HPDE6-E6E7 (cell line): ENCODE results near the gene NBPF1.
"Not testable (repeated sequence)": the region's sequence is repeated elsewhere in the genome, so short reads cannot be mapped to it uniquely, and the experiment has no call there.

Source experiments
- DNase-seq: peaks from one replicate; pipeline ENCODE4 v3.0.0; 2011; ENCODE audit warnings: missing footprints; ENCODE audit errors: extremely low spot score

Gene NBPF1

DNA sequence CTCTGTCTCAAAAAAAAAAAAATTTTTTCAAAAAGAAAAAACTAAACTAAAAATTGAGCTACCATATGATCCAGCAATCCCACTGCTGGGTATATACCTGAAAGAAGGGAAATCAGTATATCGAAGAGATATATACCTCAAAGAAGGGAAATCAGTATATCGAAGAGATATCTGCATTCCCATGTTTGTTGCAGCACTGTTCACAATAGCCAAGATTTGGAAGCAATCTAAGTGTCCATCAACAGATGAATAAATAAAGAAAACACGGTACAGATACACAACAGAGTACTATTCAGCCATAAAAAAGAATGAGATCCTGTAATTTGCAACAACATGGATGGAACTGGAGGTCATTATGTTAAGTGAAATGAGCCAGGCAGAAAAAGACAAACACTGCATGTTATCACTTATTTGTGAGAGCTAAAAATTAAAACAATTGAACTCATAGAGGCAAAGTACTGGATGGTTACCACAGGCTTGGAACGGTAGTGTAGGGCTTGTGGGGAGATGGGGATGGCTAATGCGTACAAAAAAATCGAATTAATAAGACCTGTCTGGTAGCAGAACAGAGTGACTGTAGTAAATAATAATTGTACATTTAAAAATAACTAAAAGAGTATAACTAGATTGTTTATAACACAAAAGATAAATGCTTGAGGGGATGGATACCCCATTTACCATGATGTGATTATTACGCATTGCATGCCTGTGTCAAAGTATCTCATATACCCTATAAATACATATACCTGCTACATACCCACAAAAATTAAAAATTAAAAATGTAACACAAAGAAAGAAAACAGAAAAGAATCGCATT, 28.0 kb upstream of the NBPF1 start:
- not testable (repeated sequence) for DNase-seq

GRCh38 chr1:16639091-16640031, 26.0 kb upstream of the NBPF1 start:
- not testable (repeated sequence) for DNase-seq

DNA sequence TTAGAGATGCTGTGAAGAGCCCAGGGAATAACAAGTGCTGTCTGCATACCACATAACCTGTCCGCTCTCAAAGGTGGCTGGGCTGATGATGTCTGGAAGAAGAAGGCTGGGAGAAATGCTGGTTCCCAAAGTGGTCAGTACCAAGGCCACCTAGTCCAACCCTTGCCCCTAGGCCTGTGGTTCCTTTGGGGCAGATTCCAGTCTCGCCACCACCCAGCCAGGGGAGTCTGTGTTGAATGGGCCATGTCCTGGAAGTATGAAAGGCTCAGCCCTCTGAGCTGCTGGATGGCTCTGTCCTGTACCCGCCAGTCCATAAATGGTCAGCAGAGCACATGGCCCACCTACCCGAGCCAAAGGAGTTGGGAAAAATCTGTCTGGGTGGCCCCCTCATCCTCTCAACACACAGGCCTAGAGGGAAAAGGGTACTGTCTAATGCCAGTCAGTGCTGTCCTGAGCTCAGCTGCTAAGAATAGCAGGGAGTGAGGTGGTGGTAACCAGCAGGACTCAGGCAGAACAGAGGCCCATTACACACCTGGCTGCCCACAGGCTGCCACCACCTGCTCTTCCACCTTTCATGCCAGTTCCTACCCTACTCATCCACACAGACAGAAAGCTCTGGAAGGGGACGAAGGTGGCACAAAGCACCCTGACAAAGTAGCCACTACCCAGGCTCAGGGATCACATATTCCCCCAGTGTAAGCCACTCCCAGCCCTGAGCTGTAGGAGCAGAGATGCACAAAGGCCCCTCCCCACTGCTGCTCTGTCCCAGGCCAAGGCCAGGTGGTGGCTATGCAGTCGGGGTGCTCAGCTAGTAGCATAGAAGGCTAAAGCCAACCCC, 24.8 kb upstream of the NBPF1 start:
- not testable (repeated sequence) for DNase-seq

DNA sequence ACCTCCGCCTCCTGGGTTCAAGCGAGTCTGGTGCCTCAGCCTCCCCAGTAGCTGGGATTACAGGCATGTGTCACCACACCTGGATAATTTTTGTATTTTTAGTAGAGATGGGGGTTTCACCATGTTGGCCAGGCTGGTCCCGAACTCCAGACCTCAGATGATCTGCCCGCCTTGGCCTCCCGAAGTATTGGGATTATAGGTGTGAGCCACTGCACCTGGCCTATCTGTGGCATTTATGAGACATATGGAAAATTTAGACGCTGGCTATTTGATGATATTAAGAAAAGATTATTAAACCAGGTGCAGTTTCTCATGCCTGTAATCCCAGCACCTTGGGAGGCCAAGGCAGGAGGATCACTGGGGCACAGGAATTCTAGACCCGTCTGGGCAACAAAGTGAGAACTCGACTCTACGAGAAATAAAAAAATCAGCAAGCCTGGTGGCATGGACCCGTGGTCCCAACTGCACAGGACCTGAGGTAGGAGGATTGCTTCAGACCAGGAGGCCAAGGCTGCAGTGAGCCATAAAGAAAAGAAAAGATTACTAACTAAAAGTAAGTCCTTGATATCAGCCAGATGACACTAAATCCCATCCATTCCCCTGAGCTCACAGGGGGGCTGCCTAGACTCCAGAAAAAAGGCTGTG, 23.3 kb upstream of the NBPF1 start:
- DNase-seq = not testable (repeated sequence)

DNA sequence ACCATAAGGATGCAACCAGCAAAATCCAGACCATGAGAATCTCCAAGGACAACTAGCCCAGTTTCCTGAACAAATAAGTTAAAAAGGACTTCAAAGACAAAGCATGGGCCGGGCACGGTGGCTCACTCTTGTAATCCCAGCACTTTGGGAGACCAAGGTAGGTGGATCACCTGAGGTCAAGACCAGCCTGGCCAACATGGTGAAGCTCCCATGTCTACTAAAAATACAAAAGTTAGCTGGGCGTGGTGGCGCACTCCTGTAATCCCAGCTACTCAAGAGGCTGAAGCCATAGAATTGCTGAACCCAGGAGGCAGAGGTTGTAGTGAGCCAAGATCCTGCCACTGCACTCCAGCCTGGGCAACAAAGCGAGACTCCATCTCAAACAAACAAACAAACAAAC, 22.6 kb upstream of the NBPF1 start:
- DNase-seq = not testable (repeated sequence)

DNA sequence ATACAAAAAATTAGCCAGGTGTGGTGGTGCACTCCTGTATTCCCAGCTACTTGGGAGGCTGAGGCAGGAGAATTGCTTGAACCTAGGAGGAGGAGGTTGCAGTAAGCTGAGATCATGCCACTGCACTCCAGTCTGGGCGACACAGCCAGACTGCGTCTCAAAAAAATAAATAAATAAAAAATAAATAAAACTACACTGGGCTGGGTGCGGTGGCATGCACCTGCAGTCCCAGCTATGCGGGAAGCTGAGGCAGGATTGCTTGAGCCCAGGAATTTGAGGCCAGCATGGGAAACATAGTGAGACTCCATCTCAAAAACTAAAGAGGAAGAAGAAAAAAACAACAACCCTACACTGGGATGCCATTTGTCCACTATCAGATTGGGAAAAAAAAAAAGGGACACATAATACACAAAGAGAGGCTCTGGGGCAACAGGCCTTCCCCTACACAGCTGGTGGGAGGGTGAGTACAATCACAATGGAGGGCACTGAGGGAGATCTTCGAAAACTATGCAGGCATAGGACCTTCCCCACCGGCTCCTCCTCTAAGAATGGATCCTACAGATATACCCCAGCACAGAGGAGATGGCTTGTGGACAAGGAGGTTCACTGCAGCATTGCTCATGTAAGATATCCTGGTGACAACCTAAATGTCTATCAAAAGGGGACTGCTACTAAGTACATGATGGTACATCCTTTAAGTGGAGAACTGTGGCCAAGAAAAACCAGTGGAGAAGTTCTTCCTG, 20.3 kb upstream of the NBPF1 start:
- DNase-seq = not testable (repeated sequence)

DNA sequence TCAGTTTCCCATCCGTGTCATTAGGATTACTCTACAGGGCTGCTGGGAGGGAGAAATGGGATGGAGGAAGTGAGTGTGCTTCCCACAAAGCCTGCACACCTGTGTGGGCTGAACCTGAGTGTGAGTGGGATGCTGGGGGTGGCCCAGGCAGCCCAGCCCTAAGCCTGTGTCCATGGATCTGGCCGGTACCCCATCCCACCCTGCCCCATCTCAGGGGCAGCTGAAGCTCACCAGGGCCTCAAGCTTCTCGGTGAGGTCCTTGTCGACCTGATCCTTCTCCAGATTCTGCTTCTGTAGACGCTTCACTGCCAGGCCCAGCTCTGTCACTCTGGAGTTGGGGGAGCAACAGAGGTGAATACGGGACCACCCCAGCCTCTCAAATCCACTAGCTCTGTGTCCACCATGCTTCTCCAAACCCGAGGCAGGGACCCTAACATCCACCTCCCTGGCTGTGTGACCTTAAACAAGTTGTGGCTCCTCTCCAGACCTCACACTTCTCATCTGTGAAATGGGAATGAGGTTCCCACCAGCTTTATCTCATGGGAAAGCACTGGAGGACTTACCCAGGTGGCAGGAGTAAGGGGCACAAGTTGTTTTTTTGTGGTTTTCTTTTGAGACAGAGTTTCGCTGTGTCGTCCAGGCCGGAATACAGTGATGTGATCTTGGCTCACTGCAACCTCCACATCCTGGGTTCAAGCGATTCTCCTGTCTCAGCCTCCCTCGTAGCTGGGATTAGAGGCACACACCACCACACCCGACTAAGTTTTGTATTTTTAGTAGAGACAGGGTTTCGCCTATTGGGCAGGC, 18.9 kb upstream of the NBPF1 start:
- not testable (repeated sequence) for DNase-seq

- DNase-seq = no peak
Measured at GRCh38 chr1:16631248-16632043, 18.1 kb upstream of the NBPF1 start.

- no peak for DNase-seq
Measured at GRCh38 chr1:16630661-16631247, 17.4 kb upstream of the NBPF1 start.

DNA sequence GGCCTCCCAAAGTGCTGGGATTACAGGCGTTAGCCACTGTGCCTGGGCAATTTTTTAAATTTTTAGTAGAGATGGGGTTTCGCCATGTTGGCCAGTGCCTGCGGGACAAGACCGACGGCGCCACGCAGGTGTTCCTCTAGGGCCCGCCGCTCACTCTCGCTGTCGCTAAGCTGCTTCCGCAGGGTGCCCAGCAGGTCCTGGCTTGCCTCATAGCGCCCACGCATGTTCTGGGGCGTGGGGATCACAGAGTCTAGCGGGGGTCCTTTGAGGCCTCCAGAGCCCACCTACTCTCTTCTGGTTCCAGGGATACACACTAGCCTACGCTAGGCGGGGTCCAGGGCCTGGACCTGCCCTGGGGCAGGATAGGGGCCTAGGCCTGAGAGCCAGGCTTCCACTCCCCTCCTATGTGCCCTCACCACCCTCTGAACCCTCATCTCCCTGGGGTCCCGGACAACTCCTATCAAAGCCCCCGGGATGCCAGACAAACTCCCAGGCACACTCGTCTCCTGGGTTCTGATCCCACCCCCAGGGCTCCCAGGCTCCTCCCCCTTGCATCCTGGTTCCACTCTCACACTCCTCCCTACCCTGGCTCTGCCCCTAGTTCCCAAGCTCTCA, 16.7 kb upstream of the NBPF1 start:
- DNase-seq = not testable (repeated sequence)

GRCh38 chr1:16628361-16629111, 15.2 kb upstream of the NBPF1 start:
- no peak for DNase-seq

GRCh38 chr1:16626409-16626983, 13.1 kb upstream of the NBPF1 start:
- not testable (repeated sequence) for DNase-seq

- no peak for DNase-seq
Measured at GRCh38 chr1:16625497-16626408, 12.4 kb upstream of the NBPF1 start.

DNA sequence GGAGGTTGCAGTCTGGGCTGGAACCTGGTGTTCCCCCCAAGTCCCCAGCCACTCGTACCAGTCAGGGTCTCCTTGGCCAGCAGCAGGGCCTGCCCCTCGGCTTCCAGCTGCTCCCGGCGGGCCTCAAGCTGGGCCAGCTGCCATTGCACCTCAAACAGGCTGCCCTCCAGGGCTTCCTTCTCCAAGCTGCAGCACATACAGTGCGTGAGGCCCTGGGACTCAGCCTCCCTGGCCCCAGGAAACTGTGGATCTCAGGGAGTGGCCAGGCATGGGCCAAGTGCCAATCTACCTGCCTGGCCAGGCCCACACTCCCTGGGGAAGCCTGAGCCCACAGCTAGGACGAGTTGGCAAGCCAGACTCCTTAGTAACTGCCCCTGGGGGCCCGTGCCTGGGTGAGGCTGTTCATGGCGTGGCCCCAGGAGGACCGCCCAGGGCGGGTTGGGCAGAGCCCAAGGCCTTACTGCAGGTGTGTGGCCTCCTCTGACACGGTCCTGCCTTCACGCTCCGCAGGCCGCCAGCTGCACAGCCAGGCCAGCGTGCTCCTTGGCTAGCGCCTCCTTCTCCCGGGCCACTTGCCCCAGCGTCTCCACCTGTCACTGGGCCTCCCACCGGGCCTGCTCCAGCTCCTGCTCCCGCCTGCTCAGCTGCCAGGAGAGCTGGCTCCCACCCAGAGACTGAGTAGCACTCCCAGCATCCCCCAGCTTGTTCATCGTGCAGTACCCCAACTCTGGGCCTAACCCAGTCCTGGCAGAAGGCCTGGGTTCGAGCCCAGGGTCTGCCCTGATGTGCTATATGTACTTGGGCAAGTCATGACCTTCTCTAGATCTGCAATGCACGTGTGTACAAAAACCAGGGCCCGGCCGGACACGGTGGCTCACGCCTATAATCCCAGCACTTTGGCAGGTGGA, 10.7 kb upstream of the NBPF1 start:
- DNase-seq = peak; percentile 100

- DNase-seq = peak; percentile 97
Measured at GRCh38 chr1:16623337-16623736, 10.0 kb upstream of the NBPF1 start.
